T-helper 2 cell treated with Interferon-gamma antibody and Interleukin-4, amounts not matched to agents 5 μg/mL and 100 μg/mL, for 36 hours (primary cell): ENCODE measurements around the gene TIMM44.
A peak's percentile ranks its signal among the peaks of the same experiment; 100 is the strongest.
"Not testable (repeated sequence)": the region's sequence is repeated elsewhere in the genome, so short reads cannot be mapped to it uniquely, and the experiment has no call there.

Experiments used
- DNase-seq: peaks from one replicate; pipeline ENCODE4 v3.0.0; 2021; ENCODE audit warnings: low spot score
- H3K27ac Mint-ChIP-seq: one replicate; pipeline ENCODE4 v1.8.0; 2021; ENCODE audit warnings: mild to moderate bottlenecking, mixed read lengths
- H3K27me3 Mint-ChIP-seq: one replicate; pipeline ENCODE4 v1.8.0; 2021; ENCODE audit warnings: low read depth, mixed read lengths
- H3K36me3 Mint-ChIP-seq: one replicate; pipeline ENCODE4 v1.8.0; 2021; ENCODE audit warnings: low read depth, mixed read lengths
- H3K4me1 Mint-ChIP-seq: one replicate; pipeline ENCODE4 v1.8.0; 2021; ENCODE audit warnings: low read depth, mixed read lengths
- H3K4me3 Mint-ChIP-seq: one replicate; pipeline ENCODE4 v1.8.0; 2022; ENCODE audit warnings: mild to moderate bottlenecking, moderate library complexity, mixed read lengths
- H3K9me3 Mint-ChIP-seq: one replicate; pipeline ENCODE4 v1.8.0; 2021; ENCODE audit warnings: mixed read lengths

TIMM44 gene

DNA sequence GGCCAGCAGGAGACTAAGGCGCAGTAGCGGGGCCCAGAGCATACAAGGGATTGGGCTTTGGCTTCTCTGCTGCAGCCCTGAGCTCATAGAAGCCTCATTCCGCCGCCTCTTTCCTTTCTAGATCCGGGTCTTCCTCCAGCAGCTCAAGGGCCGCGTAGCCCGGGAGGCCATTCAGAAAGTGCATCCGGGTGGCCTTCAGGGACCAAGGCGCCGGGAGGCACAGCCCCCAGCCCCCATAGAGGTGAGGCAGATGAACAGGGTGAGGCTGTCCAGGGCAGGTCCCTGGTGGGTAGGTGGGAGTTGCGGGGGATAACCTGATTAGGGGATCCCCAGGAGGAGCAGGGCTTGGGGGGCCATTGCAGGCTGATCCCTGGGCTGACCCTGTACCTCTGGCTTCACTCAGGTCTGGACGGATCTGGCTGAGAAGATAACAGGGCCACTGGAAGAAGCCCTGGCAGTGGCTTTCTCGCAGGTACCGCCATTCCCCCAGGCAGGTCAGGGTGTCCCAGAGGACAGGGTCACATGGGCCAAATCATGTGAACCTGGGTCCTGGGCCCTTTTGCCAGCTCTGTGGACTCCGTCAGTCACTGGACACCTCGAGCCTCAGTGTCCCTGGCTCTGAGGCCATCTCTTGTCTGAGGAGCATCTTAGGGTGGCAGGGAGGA lies 22.0 kb downstream of the TIMM44 start:
- Mint-ChIP-seq H3K4me1 (peaks cover 23% of the 10 kb centered on the region), H3K9me3 (no peaks in the 10 kb centered on the region), H3K36me3 (peaks cover 9% of the 10 kb centered on the region), H3K4me3 (peak overlapping the region; percentile 97), H3K27ac (peak overlapping the region; percentile 98), H3K27me3 (peaks cover 20% of the 10 kb centered on the region)
- DNase-seq: no peak

DNA sequence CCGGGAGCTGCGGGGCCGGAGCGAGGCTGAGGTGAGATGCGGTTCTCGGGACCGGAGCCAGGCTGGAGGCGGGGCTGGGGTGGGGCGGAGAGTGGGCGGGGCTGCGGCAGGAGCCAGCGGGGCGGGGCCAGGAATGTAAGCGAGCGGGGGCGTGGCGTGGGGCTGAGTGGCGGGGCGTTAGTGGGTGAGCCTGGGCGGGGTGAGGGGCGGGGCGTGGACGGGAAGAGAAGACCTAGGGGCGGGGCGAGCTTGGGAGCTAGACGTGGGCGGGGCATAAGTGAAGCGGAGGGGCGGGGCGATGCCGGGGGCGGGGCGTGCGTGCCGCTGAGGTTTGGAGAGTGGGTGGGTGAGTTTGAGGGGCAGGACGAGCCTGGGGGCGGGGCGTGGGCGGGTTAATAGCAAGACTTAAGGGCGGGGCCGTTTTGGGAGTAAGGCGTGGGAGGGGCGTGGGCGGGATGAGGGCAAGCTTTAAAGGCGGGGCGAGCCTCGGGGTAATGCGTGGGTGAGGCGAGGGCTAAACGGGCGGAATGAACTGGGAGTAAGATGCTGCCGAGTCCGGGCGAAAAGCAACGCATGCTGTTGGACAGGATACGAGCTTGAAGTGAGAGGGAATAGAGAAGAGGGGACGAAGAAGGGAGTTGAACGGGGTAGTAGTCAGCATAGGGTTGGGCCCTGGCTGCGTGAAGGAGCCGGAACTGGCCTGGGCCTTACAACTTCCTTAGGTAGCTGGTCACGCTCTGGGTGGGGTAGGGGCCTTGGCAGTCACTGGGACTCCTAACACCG lies 22.8 kb downstream of the TIMM44 start:
- Mint-ChIP-seq H3K4me3 (peak overlapping the region; percentile 97), H3K27ac (peak overlapping the region; percentile 98), H3K4me1 (peaks cover 23% of the 10 kb centered on the region), H3K27me3 (peaks cover 23% of the 10 kb centered on the region), H3K9me3 (no peaks in the 10 kb centered on the region), H3K36me3 (peaks cover 9% of the 10 kb centered on the region)
- peak; percentile 91 for DNase-seq

DNA sequence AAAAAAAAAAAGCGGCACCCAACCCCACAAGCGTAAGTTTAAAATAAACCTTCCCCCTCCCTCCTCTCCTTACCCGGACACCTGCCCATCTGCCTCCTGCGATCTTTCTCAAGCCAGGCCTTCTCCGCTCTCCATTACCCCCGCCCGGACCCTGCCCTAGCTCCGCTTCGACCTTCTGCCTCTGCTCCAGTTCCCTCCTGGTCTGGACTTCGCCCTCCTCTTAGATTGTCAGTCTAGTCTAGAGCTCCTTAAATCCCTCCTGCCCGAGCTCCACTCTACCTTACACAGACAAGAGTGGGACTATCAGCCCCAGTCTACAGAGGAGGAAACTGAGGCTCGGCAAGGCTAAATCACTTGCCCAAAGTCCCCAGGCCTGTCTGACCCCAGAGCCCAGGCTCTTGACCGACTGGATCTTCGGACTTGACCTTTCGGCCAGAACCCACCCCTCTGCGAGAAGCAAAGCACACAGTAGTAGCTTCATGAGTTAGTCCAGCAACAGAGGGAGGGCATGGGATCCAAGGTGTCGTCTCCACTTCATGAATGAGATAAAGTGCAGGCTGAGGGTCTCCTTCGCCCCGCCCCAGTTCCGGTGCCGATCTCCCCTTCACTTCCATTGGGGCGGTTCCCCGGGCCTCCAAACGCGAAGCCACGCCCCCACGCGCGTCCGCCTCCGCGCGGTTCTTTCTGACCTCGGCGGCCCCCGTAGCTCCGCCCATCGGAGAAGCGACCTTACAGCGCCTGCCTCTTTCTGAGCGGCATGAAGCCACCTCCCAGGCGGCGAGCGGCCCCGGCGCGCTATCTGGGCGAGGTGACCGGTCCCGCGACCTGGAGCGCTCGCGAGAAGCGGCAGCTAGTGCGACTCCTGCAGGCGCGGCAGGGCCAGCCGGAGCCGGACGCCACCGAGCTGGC lies 23.6 kb downstream of the TIMM44 start, which contains the start of gene SNAPC2:
TSS of gene SNAPC2 (plus strand) at position 729 of the 909 bp plus-strand sequence. CDS start at position 758, 29 bp downstream.
- peak within 1 kb of the TSS; percentile 97 for H3K4me3 Mint-ChIP-seq
- H3K9me3 Mint-ChIP-seq: no peaks in the 10 kb centered on the region
- H3K36me3 Mint-ChIP-seq: peaks cover 9% of the 10 kb centered on the region
- peak; percentile 97 for DNase-seq
- peak within 1 kb of the TSS; percentile 98 for H3K27ac Mint-ChIP-seq
- H3K4me1 Mint-ChIP-seq: peaks cover 22% of the 10 kb centered on the region
- peaks cover 28% of the 10 kb centered on the region for H3K27me3 Mint-ChIP-seq

DNA sequence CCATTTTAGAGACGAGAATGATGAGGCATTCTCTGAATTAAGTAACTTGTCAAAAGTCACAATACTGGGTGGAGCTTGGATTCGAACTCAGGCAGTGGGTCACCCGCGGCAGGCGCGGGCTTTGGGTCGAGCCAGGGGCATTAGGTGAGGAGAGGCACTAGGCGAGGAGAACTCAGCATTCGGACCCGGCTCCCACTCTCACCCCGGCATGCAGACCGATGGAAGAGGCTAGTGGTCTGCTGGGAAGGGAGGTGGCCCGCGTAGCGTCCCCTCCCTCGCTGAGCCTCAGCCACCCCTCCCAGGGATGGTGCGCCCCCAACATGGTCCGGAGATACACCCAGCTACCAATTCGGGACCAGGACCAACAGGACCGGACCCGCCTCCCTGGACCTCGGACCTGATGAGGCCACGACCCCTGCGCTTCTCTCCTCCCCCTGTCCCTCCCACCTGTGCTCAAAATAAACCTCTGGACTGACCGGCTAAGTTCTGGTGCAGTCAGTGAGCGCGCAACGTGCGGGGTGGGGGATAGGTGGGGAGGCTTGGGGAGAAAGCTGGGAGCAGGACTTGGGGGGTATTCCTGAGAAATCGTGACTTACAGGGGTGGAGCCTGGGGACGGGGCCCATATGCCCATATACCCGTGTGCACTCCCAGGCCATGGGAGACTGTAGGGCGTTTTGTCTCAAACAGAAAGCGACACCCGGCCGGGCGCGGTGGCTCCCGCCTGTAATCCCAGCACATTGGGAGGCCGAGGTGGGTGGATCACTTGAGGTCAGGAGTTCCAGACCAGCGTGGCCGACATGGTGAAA lies 24.6 kb downstream of the TIMM44 start:
- H3K4me3 Mint-ChIP-seq: peak overlapping the region; percentile 86
- H3K36me3 Mint-ChIP-seq: peaks cover 9% of the 10 kb centered on the region
- no peaks in the 10 kb centered on the region for H3K9me3 Mint-ChIP-seq
- no peak for DNase-seq
- no peak overlapping the region for H3K27ac Mint-ChIP-seq
- H3K27me3 Mint-ChIP-seq: peaks cover 28% of the 10 kb centered on the region
- peaks cover 20% of the 10 kb centered on the region for H3K4me1 Mint-ChIP-seq

DNA sequence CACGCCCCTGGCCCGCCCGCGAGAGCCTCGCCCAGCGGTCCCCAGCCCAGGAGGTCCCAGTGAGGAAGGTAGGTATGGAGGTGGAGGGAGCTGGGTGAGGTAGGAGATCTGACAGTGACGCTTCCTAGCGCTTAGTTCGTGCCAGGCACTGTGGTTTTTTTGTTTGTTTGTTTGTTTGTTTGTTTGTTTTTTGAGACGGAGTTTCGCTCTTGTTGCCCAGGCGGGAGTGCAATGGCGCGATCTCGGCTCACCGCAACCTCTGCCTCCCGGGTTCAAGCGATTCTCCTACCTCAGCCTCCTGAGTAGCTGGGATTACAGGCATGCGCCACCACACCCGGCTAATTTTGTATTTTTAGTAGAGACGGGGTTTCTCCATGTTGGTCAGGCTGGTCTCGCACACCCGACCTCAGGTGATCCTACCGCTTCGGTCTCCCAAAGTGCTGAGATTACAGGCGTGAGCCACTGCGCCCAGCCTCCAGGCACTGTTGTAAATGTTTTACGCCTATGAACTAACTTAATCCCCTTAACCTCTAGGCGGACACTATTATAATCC lies 25.3 kb downstream of the TIMM44 start:
- not testable (repeated sequence) for H3K36me3 Mint-ChIP-seq, DNase-seq, H3K9me3 Mint-ChIP-seq
- Mint-ChIP-seq H3K4me1 (peaks cover 18% of the 10 kb centered on the region), H3K27me3 (peaks cover 28% of the 10 kb centered on the region), H3K27ac (peak overlapping the region; percentile 52), H3K4me3 (peak overlapping the region; percentile 65)

DNA sequence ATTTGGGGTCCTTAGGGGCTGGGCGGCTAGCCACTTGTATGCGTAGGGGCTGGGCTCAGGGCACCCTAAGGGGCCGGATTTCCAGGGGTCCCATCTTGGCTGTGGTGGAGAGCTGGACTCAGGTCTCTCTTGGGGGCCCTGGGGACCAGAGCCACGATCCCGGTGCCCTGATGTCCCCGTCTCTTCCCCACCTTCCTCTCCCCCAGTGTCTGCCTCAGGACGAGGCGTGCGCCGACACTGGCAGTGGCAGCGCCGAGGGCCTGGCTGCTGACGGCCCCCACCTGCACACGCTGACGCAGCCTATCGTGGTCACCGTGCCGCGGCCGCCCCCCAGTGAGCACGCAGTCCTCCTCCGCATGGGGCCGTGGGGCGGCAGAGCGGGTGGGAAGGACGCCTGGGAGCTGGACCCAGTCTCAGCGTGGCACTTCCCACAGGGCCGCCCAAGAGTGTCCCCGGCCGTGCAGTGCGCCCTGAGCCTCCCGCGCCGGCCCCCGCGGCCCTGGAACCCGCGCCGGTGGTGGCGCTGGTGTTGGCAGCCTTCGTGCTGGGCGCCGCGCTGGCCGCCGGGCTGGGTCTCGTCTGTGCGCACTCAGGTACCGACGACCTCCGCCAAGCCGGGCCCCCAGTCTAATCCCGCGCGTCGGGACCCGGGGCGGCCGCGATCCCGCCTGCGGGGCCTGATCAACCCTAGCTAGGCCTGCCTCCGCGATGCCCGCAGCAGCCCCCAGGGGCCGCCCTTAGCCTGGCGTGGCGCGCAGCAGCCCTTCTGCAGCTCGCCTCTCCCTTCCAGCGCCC lies 26.0 kb downstream of the TIMM44 start:
- Mint-ChIP-seq H3K36me3 (peaks cover 12% of the 10 kb centered on the region), H3K27ac (peak overlapping the region; percentile 52), H3K9me3 (no peaks in the 10 kb centered on the region), H3K4me1 (peaks cover 16% of the 10 kb centered on the region), H3K4me3 (peak overlapping the region; percentile 76), H3K27me3 (peaks cover 28% of the 10 kb centered on the region)
- peak; percentile 57 for DNase-seq

DNA sequence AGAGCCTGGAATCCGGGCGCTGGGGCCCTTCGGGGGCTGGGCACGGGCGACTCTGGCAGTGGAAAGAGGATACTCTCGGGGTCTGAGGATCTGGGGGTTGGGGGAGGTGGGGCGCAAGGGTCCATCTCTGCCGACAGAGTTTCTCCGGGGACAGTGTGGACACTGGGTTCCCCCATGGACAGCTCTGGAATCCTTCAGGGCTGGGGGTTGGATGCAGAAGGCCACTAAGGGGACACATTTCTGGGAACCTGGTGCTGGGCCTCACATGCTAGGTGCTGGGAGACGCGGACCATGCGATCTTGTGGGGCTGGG lies 26.6 kb downstream of the TIMM44 start:
- peaks cover 28% of the 10 kb centered on the region for H3K27me3 Mint-ChIP-seq
- H3K36me3 Mint-ChIP-seq: peaks cover 14% of the 10 kb centered on the region
- peak overlapping the region; percentile 76 for H3K4me3 Mint-ChIP-seq
- H3K27ac Mint-ChIP-seq: no peak overlapping the region
- DNase-seq: no peak
- peaks cover 16% of the 10 kb centered on the region for H3K4me1 Mint-ChIP-seq
- no peaks in the 10 kb centered on the region for H3K9me3 Mint-ChIP-seq

DNA sequence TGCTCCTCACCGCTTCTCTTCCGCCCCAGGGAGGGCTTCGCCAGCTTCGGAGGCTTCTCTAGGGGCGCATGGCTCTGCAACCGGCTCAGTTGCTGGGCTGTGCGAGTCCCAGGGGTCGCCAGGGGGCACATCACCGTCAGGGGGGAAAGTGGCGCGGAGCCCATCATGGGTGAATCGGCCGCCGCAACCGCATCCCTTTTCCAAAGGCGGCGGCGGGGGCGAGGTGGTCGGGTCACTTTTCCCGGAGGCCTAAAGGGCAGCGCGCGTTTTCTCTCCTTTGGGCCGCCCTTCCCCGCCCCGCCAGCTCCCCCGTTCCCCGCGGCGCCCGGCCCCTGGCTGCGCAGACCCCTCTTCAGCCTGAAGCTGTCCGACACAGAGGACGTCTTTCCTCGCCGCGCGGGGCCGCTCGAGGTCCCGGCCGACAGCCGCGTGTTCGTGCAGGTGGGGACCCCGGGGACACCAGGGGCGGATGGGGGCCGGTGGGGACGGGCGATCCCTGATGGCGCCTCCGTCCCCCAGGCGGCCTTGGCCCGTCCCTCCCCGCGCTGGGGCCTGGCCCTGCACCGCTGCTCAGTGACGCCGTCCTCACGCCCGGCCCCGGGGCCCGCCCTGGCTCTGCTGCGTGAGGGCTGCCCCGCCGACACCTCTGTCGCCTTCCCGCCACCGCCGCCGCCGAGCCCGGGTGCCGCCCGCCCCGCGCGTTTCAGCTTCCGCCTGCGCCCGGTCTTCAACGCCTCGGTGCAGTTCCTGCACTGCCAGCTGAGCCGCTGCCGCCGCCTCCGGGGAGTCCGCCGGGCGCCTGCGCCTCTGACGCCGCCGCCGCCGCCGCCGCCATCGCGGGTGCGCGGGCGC lies 27.1 kb downstream of the TIMM44 start:
- H3K27ac Mint-ChIP-seq: no peak overlapping the region
- no peaks in the 10 kb centered on the region for H3K9me3 Mint-ChIP-seq
- DNase-seq: peak; percentile 73
- peaks cover 28% of the 10 kb centered on the region for H3K27me3 Mint-ChIP-seq
- H3K4me3 Mint-ChIP-seq: peak overlapping the region; percentile 50
- H3K36me3 Mint-ChIP-seq: peaks cover 17% of the 10 kb centered on the region
- H3K4me1 Mint-ChIP-seq: peaks cover 16% of the 10 kb centered on the region

DNA sequence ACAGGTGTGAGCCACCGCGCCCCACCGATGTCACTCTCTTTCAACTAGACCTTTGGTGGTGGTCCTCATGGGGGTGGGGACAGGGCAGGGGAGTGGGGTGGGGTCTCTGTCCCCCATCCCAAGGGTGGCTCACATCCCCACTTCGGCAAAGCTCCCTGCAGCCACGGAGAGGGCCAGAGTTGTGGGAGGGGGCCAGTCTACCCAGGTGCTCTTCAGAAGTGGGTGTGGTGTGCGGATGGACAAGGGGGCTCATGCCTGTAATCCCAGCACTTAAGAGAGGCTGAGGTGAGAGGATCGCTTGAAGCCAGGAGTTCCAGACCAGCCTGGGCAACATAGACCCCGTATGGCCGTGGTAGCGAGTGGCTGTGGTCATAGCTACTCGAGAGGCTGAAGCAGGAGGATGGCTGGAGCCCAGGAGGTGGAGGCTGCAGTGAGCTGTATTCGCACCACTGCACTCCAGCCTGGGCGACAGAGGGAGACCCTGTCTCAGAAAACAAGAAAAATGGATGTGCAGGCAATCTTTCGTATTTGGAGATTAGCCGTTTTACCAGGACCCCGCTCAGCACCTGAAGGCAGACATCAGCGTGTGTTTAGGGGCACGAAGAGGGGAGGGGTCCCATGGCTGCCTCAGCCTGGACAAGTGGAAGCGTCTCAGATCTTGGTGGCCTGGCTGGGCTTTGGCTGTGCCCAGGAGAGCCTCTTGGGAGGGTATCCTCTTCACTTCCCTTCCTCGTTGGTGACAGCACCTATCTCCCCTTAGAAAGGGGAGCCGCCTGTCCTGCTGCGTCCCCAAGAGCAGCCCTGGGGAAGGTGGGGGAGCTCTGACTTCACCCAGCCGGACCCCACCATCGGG lies 28.0 kb downstream of the TIMM44 start:
- no peaks in the 10 kb centered on the region for H3K9me3 Mint-ChIP-seq
- H3K27me3 Mint-ChIP-seq: peaks cover 28% of the 10 kb centered on the region
- no peak overlapping the region for H3K27ac Mint-ChIP-seq
- H3K4me3 Mint-ChIP-seq: peak overlapping the region; percentile 66
- no peak for DNase-seq
- H3K4me1 Mint-ChIP-seq: peaks cover 15% of the 10 kb centered on the region
- peaks cover 22% of the 10 kb centered on the region for H3K36me3 Mint-ChIP-seq

DNA sequence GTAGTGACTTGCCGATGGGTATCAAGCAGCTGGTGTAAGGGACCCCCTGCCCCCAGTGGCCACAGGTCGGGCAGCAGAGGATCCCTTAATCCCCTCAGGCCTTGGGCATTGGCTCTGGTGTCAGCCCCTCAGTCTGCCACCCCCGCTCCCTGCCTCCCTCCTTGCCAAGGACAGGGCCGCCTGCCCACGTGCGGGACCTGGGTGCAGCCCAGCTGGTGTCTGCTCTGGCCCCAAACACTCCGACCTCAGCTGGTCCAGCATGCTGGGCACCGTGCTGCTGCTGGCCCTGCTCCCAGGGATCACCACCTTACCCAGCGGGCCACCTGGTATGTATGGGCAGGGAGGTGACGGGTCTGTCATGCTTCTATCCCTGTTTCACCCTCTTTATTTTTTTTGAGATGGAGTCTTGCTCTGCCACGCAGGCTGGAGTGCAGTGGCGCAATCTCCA lies 28.8 kb downstream of the TIMM44 start, which contains the start of gene TGFBR3L:
TSS of gene TGFBR3L (plus strand) at position 233 of the 448 bp plus-strand sequence.
- no peak for DNase-seq
- H3K4me1 Mint-ChIP-seq: peaks cover 10% of the 10 kb centered on the region
- no peaks in the 10 kb centered on the region for H3K9me3 Mint-ChIP-seq
- H3K36me3 Mint-ChIP-seq: peaks cover 20% of the 10 kb centered on the region
- peak within 1 kb of the TSS; percentile 66 for H3K4me3 Mint-ChIP-seq
- H3K27ac Mint-ChIP-seq: no peak within 1 kb of the TSS
- peaks cover 23% of the 10 kb centered on the region for H3K27me3 Mint-ChIP-seq

DNA sequence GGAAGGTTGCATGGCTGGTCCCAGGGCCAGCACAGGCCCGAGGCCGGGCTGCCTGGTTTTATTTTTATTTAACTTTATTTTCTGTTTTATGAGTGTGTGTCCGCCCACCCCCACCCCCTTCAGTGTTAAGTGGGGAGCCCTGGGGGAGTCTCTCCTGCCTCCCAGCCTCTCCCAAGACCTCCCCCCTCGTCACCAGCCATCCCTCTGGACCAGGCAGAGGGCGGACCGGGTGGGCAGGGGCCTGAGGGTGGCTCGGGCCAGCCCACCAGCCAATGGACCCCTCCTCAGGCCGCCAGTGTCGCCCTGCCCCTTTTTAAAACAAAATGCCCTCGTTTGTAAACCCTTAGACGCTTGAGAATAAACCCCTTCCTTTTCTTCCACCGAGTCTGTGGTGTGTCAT lies 29.4 kb downstream of the TIMM44 start:
- H3K27me3 Mint-ChIP-seq: peaks cover 22% of the 10 kb centered on the region
- H3K36me3 Mint-ChIP-seq: peaks cover 18% of the 10 kb centered on the region
- no peak overlapping the region for H3K4me3 Mint-ChIP-seq
- peaks cover 7% of the 10 kb centered on the region for H3K4me1 Mint-ChIP-seq
- H3K9me3 Mint-ChIP-seq: no peaks in the 10 kb centered on the region
- no peak for DNase-seq
- H3K27ac Mint-ChIP-seq: no peak overlapping the region
